ENCODE results near the gene NUBP1. TPM values are rescaled to one million over a fixed set of nuclear protein-coding genes. Genes with fewer than 3 reads are reported as not detected.

Gene NUBP1
- total RNA-seq, result 12.6 and 27.0 TPM in 2 replicates

GRCh38 chr16:10743610-10744369, at the start of gene NUBP1:
Gene NUBP1 (plus strand): TSS chr16:10743842. CDS start chr16:10743864, 22 bp downstream.

GRCh38 chr16:10694830-10695229, 48.8 kb upstream of the NUBP1 start, which contains the start of gene TEKT5:
Gene TEKT5 (minus strand): TSS chr16:10694930. CDS start chr16:10694873, 57 bp downstream.

GRCh38 chr16:10817963-10818941, 74.6 kb downstream of the NUBP1 start, which contains the start of gene TVP23A:
Gene TVP23A (minus strand): TSS chr16:10818794. CDS start chr16:10818493, 301 bp downstream.

Other genes starting within 250 kb of the NUBP1 start
- gene EMP2, start 163.2 kb upstream of the NUBP1 start, total RNA-seq, result 15.7 and 37.7 TPM in 2 replicates
- 0.21 and 0.48 TPM in 2 replicates for gene TEKT5, start 48.9 kb upstream of the NUBP1 start, total RNA-seq
- gene TVP23A, start 75.0 kb downstream of the NUBP1 start, total RNA-seq, result not detected in 2 replicates
- gene CIITA, start 133.4 kb downstream of the NUBP1 start, total RNA-seq, result 0.21 and 0.24 TPM in 2 replicates
- 54.1 and 60.2 TPM in 2 replicates for gene DEXI, start 198.6 kb downstream of the NUBP1 start, total RNA-seq
- 16.9 and 17.9 TPM in 2 replicates for gene CLEC16A, start 200.7 kb downstream of the NUBP1 start, total RNA-seq